HUES6 (cell line): ENCODE results near the gene PRAMEF26.
"Not testable (repeated sequence)": the region's sequence is repeated elsewhere in the genome, so short reads cannot be mapped to it uniquely, and the experiment has no call there.

ENCODE experiments used
- H3K27ac ChIP-seq: 2 replicates; pipeline ENCODE4 v1.7.0; 2013; ENCODE audit warnings: low read depth, mild to moderate bottlenecking, low read length, inconsistent platforms
- H3K27me3 ChIP-seq: 2 replicates; pipeline ENCODE4 v1.6.1; 2013; ENCODE audit warnings: low read length; ENCODE audit not compliant: control insufficient read depth, insufficient read depth
- H3K36me3 ChIP-seq: 2 replicates; pipeline ENCODE4 v1.6.1; 2013; ENCODE audit warnings: low read length; ENCODE audit not compliant: control insufficient read depth, insufficient read depth
- H3K4me1 ChIP-seq: 2 replicates; pipeline ENCODE4 v1.6.1; 2013; ENCODE audit warnings: low read length; ENCODE audit not compliant: control insufficient read depth, insufficient read depth
- H3K4me3 ChIP-seq: 2 replicates; pipeline ENCODE4 v1.5.1; 2013; ENCODE audit warnings: low read depth, low read length
- H3K9ac ChIP-seq: one replicate; pipeline ENCODE4 v1.6.1; 2013; ENCODE audit warnings: mild to moderate bottlenecking, low read length
- H3K9me3 ChIP-seq: 2 replicates; pipeline ENCODE4 v1.6.1; 2013; ENCODE audit warnings: low read depth, low read length; ENCODE audit not compliant: control insufficient read depth, insufficient read depth

The PRAMEF26 gene

DNA sequence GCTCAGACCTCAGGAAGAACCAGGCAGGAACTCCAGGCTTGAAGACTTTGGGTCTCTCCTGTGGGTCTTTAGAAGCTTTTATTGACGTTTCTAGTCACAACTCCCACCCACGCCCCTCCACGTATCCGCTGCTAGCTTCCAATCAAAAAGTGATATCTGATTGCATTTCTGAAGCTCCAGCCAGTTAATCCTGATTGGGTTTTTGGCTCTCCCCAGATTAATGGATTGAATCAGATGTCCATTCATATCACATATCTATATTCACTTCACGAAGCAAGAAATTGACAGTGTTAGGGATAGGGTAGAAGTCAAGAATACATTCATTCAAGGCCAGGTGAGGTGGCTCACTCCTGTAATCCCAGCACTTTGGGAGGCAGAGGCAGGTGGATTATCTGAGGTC is at the start of gene PRAMEF26:
PRAMEF26 (minus strand) TSS at position 101 of the 400 bp plus-strand sequence. CDS start 2,914 bp downstream, outside the sequence.
- not testable (repeated sequence) for H3K9me3 ChIP-seq

DNA sequence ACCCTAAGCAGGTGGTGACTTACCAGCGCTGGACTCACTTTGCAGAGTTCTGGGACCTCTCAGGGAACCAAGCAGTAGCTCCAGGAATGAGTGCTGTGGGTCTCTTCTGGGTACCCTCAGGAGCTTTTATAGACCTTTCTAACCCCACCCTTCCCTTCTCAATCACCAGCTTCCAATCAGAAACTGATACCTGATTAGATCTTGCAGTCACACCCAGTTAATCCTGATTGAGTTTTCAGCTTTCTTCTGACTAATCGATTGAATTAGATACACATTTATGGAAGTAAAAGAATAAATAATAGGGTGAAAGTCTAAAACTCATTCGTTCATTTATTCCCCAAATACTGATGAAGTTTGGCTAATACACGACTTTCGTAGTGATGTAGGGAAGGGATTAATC is 45.5 kb upstream of the PRAMEF26 start, which contains the start of gene PRAMEF13:
PRAMEF13 (minus strand) TSS at position 101 of the 400 bp plus-strand sequence. CDS start 1,820 bp downstream, outside the sequence.
- not testable (repeated sequence) for H3K4me3 ChIP-seq, H3K27ac ChIP-seq, H3K36me3 ChIP-seq, H3K4me1 ChIP-seq, H3K27me3 ChIP-seq, H3K9me3 ChIP-seq, H3K9ac ChIP-seq

More for the DNA sequence above, at the start of gene PRAMEF26:
- H3K36me3 ChIP-seq, H3K4me3 ChIP-seq, H3K27ac ChIP-seq, H3K27me3 ChIP-seq, H3K4me1 ChIP-seq, H3K9ac ChIP-seq: not testable (repeated sequence)

DNA sequence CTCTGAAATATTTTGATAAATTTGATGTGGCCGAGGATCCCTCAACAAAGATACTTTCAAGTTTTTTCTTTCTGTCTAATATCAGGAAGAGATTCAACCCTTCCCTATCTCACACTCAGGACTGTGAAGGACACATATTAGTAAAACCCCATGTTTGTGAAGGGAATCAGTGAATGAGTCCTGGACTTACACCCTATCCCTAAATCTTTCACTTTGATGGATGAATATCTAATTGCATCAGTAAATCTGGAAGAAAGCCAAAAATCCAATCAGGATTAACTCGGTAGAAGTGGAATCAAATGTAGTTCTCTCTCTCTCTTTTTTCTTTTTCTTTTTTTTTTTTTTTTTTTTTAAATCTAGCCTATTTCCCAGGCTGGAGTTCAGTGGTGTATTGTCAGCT is 15.7 kb upstream of the PRAMEF26 start, which contains the start of gene PRAMEF9:
PRAMEF9 (plus strand) TSS at position 301 of the 400 bp plus-strand sequence. CDS start 3,433 bp downstream, outside the sequence.
- not testable (repeated sequence) for H3K4me1 ChIP-seq, H3K27me3 ChIP-seq, H3K4me3 ChIP-seq, H3K9me3 ChIP-seq, H3K27ac ChIP-seq, H3K9ac ChIP-seq, H3K36me3 ChIP-seq

GRCh38 chr1:13165531-13165930 is 9.7 kb upstream of the PRAMEF26 start, which contains the start of gene HNRNPCL4:
Gene HNRNPCL4 (minus strand): TSS chr1:13165631. CDS start chr1:13165467, 164 bp downstream.
- not testable (repeated sequence) for H3K9ac ChIP-seq, H3K27me3 ChIP-seq, H3K4me3 ChIP-seq, H3K36me3 ChIP-seq, H3K9me3 ChIP-seq, H3K27ac ChIP-seq, H3K4me1 ChIP-seq

DNA sequence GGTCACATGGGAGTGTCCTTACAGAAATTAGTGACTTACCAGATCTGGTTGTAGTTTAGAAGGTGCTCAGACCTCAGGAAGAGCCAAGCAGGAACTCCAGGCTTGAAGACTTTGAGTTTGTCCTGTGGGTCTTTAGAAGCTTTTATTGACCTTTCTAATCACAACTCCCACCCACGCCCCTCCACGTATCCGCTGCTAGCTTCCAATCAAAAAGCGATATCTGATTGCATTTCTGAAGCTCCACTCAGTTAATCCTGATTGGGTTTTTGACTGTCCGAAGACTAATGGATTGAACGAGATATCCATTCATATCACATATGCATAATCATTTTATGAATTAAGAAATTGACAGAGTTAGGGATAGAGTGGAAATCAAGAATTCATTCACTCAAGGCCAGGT is 39.1 kb downstream of the PRAMEF26 start, which contains the start of gene HNRNPCL2:
HNRNPCL2 (minus strand) TSS at position 101 of the 400 bp plus-strand sequence. CDS start 454 bp downstream, outside the sequence.
- H3K9me3 ChIP-seq: peaks cover 25% of the 10 kb centered on the region; the same call in 1 of the 2 replicates
- not testable (repeated sequence) for H3K4me1 ChIP-seq, H3K4me3 ChIP-seq, H3K9ac ChIP-seq, H3K27ac ChIP-seq, H3K27me3 ChIP-seq, H3K36me3 ChIP-seq
